ENCODE measurements around the gene IGLL1.
A peak's percentile ranks its signal among the peaks of the same experiment; 100 is the strongest.
"Not testable (repeated sequence)": the region's sequence is repeated elsewhere in the genome, so short reads cannot be mapped to it uniquely, and the experiment has no call there.

The IGLL1 gene

GRCh38 chr22:23603266-23603665, 23.2 kb upstream of the IGLL1 start:
- ChIA-PET CTCF (no interaction called here), POLR2A (ENCODE audit: low non-redundant PET) (no interaction called here)
- no peak overlapping the region for H3K27ac ChIP-seq
- DNase-seq (ENCODE audit: low spot score): no peak
- TF ChIP-seq, protein P1, sequence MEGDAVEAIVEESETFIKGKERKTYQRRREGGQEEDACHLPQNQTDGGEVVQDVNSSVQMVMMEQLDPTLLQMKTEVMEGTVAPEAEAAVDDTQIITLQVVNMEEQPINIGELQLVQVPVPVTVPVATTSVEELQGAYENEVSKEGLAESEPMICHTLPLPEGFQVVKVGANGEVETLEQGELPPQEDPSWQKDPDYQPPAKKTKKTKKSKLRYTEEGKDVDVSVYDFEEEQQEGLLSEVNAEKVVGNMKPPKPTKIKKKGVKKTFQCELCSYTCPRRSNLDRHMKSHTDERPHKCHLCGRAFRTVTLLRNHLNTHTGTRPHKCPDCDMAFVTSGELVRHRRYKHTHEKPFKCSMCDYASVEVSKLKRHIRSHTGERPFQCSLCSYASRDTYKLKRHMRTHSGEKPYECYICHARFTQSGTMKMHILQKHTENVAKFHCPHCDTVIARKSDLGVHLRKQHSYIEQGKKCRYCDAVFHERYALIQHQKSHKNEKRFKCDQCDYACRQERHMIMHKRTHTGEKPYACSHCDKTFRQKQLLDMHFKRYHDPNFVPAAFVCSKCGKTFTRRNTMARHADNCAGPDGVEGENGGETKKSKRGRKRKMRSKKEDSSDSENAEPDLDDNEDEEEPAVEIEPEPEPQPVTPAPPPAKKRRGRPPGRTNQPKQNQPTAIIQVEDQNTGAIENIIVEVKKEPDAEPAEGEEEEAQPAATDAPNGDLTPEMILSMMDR (conservative IDR thresholded peaks at IDR 0.05; ENCODE audit: low read depth): no peak

GRCh38 chr22:23598805-23599518, 18.9 kb upstream of the IGLL1 start:
- no peak for DNase-seq (ENCODE audit: low spot score)
- POLR2A ChIA-PET (ENCODE audit: low non-redundant PET): no interaction called here
- TF ChIP-seq, protein P1 (conservative IDR thresholded peaks at IDR 0.05; ENCODE audit: low read depth): no peak
- H3K27ac ChIP-seq: no peak overlapping the region
- CTCF ChIA-PET: no interaction called here

GRCh38 chr22:23597576-23598268, 17.6 kb upstream of the IGLL1 start:
- DNase-seq (ENCODE audit: low spot score); H3K27ac ChIP-seq; CTCF ChIA-PET: not testable (repeated sequence)
- POLR2A ChIA-PET (ENCODE audit: low non-redundant PET): interaction anchor here (0.7 kb wide), 1 partner anchor 731 kb away, joined by 3 read pairs; no protein-coding TSS in a partner anchor

- DNase-seq (ENCODE audit: low spot score); H3K27ac ChIP-seq; POLR2A ChIA-PET (ENCODE audit: low non-redundant PET): not testable (repeated sequence)
- CTCF ChIA-PET: interaction anchor here (0.6 kb wide), 1 partner anchor 25 kb away, joined by 3 read pairs; no protein-coding TSS in a partner anchor
Measured at GRCh38 chr22:23595904-23596303, 15.8 kb upstream of the IGLL1 start.

DNA sequence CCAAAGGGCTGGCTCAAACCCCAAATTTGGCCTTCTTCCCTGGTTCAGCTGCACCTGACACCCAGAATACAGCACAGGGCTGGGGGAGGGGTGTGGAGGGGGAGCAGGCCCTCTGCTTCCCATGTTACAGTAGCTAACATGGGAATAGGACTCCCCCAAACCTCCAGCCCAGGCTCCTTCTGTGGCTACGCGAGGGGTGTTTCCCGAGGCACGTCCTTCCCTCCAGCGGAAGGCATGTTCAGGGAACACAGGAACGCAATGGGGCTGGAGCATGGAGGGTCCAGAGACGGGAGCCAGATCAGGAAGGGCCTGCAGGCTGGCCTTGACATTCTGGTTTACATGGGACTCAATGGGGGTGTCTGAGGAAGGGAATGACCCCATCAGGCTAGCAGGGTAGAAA, 11.8 kb upstream of the IGLL1 start:
- DNase-seq (ENCODE audit: low spot score): no peak
- ChIA-PET POLR2A (ENCODE audit: low non-redundant PET) (no interaction called here), CTCF (no interaction called here)
- TF ChIP-seq, protein P1 (conservative IDR thresholded peaks at IDR 0.05; ENCODE audit: low read depth): no peak
- no peak overlapping the region for H3K27ac ChIP-seq

GRCh38 chr22:23591201-23591791, 11.2 kb upstream of the IGLL1 start:
- H3K27ac ChIP-seq: no peak overlapping the region
- POLR2A ChIA-PET (ENCODE audit: low non-redundant PET): no interaction called here

GRCh38 chr22:23583836-23584235, 3.7 kb upstream of the IGLL1 start:
- TF ChIP-seq, protein P1 (conservative IDR thresholded peaks at IDR 0.05; ENCODE audit: low read depth): no peak
- H3K27ac ChIP-seq: no peak overlapping the region
- CTCF ChIA-PET: no interaction called here
- POLR2A ChIA-PET (ENCODE audit: low non-redundant PET): no interaction called here
- DNase-seq (ENCODE audit: low spot score): no peak

More at GRCh38 chr22:23591201-23591791, 11.2 kb upstream of the IGLL1 start:
- DNase-seq (ENCODE audit: low spot score): peak; percentile 19
- TF ChIP-seq, protein P1 (conservative IDR thresholded peaks at IDR 0.05; ENCODE audit: low read depth): peak; percentile 66
- CTCF ChIA-PET: no interaction called here
